Endothelial cell of umbilical vein (primary cell): ENCODE measurements around the gene AIF1L. TPM values are rescaled to one million over a fixed set of nuclear protein-coding genes. Genes with fewer than 3 reads are reported as not detected.

Experiments
- BruUV-seq: library from RNA; stranded (reverse); fragments of 400-500 nt; replicated peaks from 2 replicates; lab custom pipeline; 2021; lab: Mats Ljungman, UMichigan
- CTCF ChIA-PET: fragments of 300-600, 350-600 bp; sonication (Branson Sonifier 250); formaldehyde crosslinking; loops from one replicate; lab custom pipeline; 2021; ENCODE audit warnings: antibody characterized with exemption, inconsistent platforms; lab: Charles Lee
- POLR2A ChIA-PET: fragments of 300-600, 350-600 bp; sonication (Branson Sonifier 250); formaldehyde crosslinking; loops from one replicate; lab custom pipeline; 2021; ENCODE audit warnings: antibody characterized with exemption, inconsistent platforms; lab: Charles Lee
- DNase-seq: peaks from one replicate; pipeline ENCODE4 v3.0.0-alpha.2; 2011; ENCODE audit warnings: low read depth, low spot score
- FAIRE-seq: peaks from 2 replicates; lab custom pipeline; 2011; peaks lifted over from hg19 to GRCh38; lab: Jason Lieb, UNC
- H2AFZ ChIP-seq: 2 replicates; pipeline ENCODE4 v1.6.0; 2012; ENCODE audit warnings: low read depth, low read length, control low read depth, inconsistent platforms
- H3K27ac ChIP-seq: 2 replicates; pipeline ENCODE4 v1.5.1; 2011; ENCODE audit warnings: low read depth, mild to moderate bottlenecking, control low read depth, low read length, moderate library complexity; ENCODE audit not compliant: insufficient read depth
- H3K27me3 ChIP-seq, 2 experiments: 2 replicates each; pipeline versions ENCODE4 v1.6.0 to v1.6.1; 2011; ENCODE audit warnings: low read length in 2 of 2, mixed read lengths in 1 of 2; ENCODE audit not compliant: control insufficient read depth in 2 of 2, insufficient read depth in 2 of 2
- H3K36me3 ChIP-seq, 2 experiments: 2 replicates in 1 of 2; 3 replicates in 1 of 2; pipeline ENCODE4 v1.5.1; 2011; ENCODE audit warnings: low read length in 2 of 2, mild to moderate bottlenecking in 1 of 2, moderate library complexity in 1 of 2; ENCODE audit not compliant: control insufficient read depth in 2 of 2, insufficient read depth in 2 of 2; ENCODE audit errors: extremely low read depth in 1 of 2
- H3K4me1 ChIP-seq: 3 replicates; pipeline ENCODE4 v1.5.1; 2011; ENCODE audit warnings: mild to moderate bottlenecking, low read length; ENCODE audit not compliant: control insufficient read depth, insufficient read depth; ENCODE audit errors: extremely low read depth
- H3K4me2 ChIP-seq: 2 replicates; pipeline ENCODE4 v1.6.1; 2011; ENCODE audit warnings: low read length, control low read depth, mixed read lengths; ENCODE audit not compliant: insufficient read depth
- H3K4me3 ChIP-seq, 3 experiments: fragments of 200-600 bp in 1 of 3; sonication (generic), shearing (Covaris generic) in 1 of 3; replicated peaks in 1 of 3; 2 replicates each; pipeline ENCODE4 v1.5.1; 2011 to 2016; ENCODE audit warnings: control low read depth in 3 of 3, low read length in 3 of 3, mild to moderate bottlenecking in 2 of 3, inconsistent platforms in 1 of 3, low read depth in 1 of 3, moderate library complexity in 1 of 3; ENCODE audit not compliant: insufficient read depth in 1 of 3
- H3K79me2 ChIP-seq: 2 replicates; pipeline ENCODE4 v1.6.0; 2012; ENCODE audit warnings: low read length, inconsistent platforms; ENCODE audit not compliant: control insufficient read depth, insufficient read depth
- H3K9ac ChIP-seq: replicated peaks from 2 replicates; pipeline ENCODE3; 2011; ENCODE audit warnings: low read length, control low read depth; ENCODE audit not compliant: insufficient read depth; ENCODE audit errors: extremely low read depth
- H3K9me1 ChIP-seq: replicated peaks from 3 replicates; pipeline ENCODE4 v1.6.0; 2011; ENCODE audit warnings: mild to moderate bottlenecking, low read length; ENCODE audit not compliant: control insufficient read depth, insufficient read depth; ENCODE audit errors: extremely low read depth
- H3K9me3 ChIP-seq: replicated peaks from 2 replicates; pipeline ENCODE4 v1.5.1; 2012; ENCODE audit warnings: low read length, inconsistent platforms; ENCODE audit not compliant: control insufficient read depth, insufficient read depth
- H4K20me1 ChIP-seq: replicated peaks from 2 replicates; pipeline ENCODE3; 2011; ENCODE audit warnings: mild to moderate bottlenecking, low read length; ENCODE audit not compliant: control insufficient read depth, insufficient read depth; ENCODE audit errors: extremely low read depth
- CTCF ChIP-seq, 2 donors: IDR thresholded peaks; 1 replicate in 1 of 2; 2 replicates in 1 of 2; pipeline ENCODE4 v1.5.1; 2011; ENCODE audit warnings: low read length in 2 of 2, mild to moderate bottlenecking in 2 of 2, moderate library complexity in 2 of 2, control low read depth in 1 of 2, inconsistent platforms in 1 of 2, low read depth in 1 of 2; ENCODE audit not compliant: insufficient read depth in 1 of 2; ENCODE audit errors: extremely low read depth in 1 of 2
- EZH2 ChIP-seq: IDR thresholded peaks from 2 replicates; pipeline ENCODE4 v1.6.1; 2012; ENCODE audit warnings: borderline replicate concordance, low read depth, mild to moderate bottlenecking, moderate library complexity, low read length, inconsistent platforms; ENCODE audit not compliant: severe bottlenecking
- FOS ChIP-seq: IDR thresholded peaks from 2 replicates; pipeline ENCODE4 v1.6.1; 2011; ENCODE audit warnings: mild to moderate bottlenecking, low read length, moderate library complexity, borderline replicate concordance; ENCODE audit not compliant: insufficient read depth
- GATA2 ChIP-seq: IDR thresholded peaks from 2 replicates; pipeline ENCODE4 v1.7.0; 2011; ENCODE audit warnings: low read depth, mild to moderate bottlenecking, moderate library complexity, mixed read lengths, low read length; ENCODE audit not compliant: insufficient read length, insufficient read depth
- JUN ChIP-seq: IDR thresholded peaks from 2 replicates; pipeline ENCODE4 v1.6.1; 2011; ENCODE audit warnings: borderline replicate concordance, low read depth; ENCODE audit not compliant: insufficient read length, insufficient read depth
- MAX ChIP-seq: IDR thresholded peaks from 2 replicates; pipeline ENCODE4 v1.6.1; 2011; ENCODE audit not compliant: insufficient read depth, insufficient read length
- MYC ChIP-seq: IDR thresholded peaks from one replicate; pipeline ENCODE4 v1.6.1; 2011; ENCODE audit warnings: mild to moderate bottlenecking, low read depth, low read length
- POLR2A ChIP-seq: IDR thresholded peaks from 2 replicates; pipeline ENCODE4 v1.6.1; 2012; ENCODE audit warnings: low read depth, mild to moderate bottlenecking, control low read depth, low read length
- POLR2AphosphoS5 ChIP-seq: IDR thresholded peaks from 2 replicates; pipeline ENCODE4 v1.6.1; 2012; ENCODE audit warnings: low read depth, mild to moderate bottlenecking, control low read depth, low read length, moderate library complexity; ENCODE audit not compliant: insufficient read depth
- dilution Hi-C: fragments of 300-500 bp; cut with MboI; formaldehyde crosslinking; loops from one replicate; pipeline ENCODE4 v1.15.0; 2019; ENCODE audit warnings: low sequenced_read_pairs; ENCODE audit not compliant: extremely low pct_ligation_motif_present
- intact Hi-C: fragments of 100-400 bp; cut with micrococcal nuclease; formaldehyde crosslinking; loops from one replicate; pipeline ENCODE4 v1.10.0; 2022
- polyA plus RNA-seq, 4 experiments: library from polyadenylated mRNA; depleted of rRNA in 3 of 4; stranded (reverse) in 3 of 4; unstranded in 1 of 4; fragments of >200 nt; gene quantifications; 2 replicates each; pipeline versions ENCODE4 v1.2.1 to v1.2.3, GENCODE V29; 2011 to 2012; ENCODE audit warnings: missing spikeins in 1 of 4
- total RNA-seq: library from RNA; stranded (reverse); gene quantifications from 2 replicates; pipeline ENCODE4 v1.2.3, GENCODE V29; 2021

AIF1L gene
- total and polyA plus RNA-seq, 2 donors (not counting 3 experiments of a cell fraction or from before 2014, with no cell fraction given): 17.8 to 39.7 TPM

GRCh38 chr9:131090025-131090787, 6.1 kb upstream of the AIF1L start:
- no peak overlapping the region for H3K4me2 ChIP-seq
- POLR2A ChIA-PET: no interaction called here
- H3K36me3 ChIP-seq: no peaks in the 10 kb centered on the region
- H4K20me1 ChIP-seq: no peaks in the 10 kb centered on the region
- no peak overlapping the region for H3K4me3 ChIP-seq
- no peak overlapping the region for H3K9ac ChIP-seq
- no peak overlapping the region for H3K27ac ChIP-seq
- H3K27me3 ChIP-seq: peaks cover 2 to 3% of the 10 kb centered on the region in 2 experiments
- H3K79me2 ChIP-seq: no peaks in the 10 kb centered on the region
- H2AFZ ChIP-seq: no peak overlapping the region
- TF ChIP-seq MAX (no peak), POLR2A (no peak), MYC (no peak), CTCF (IDR thresholded peaks at IDR 0.05; ENCODE audit: extremely low read depth in 1 of 2, insufficient read depth in 1 of 2, low read depth in 1 of 2, low read length in 2 of 2) (no peak), JUN (no peak), GATA2 (no peak), POLR2AphosphoS5 (no peak), EZH2 (no peak), FOS (no peak)
- dilution Hi-C loops: no loop called here
- CTCF ChIA-PET: no interaction called here
- no peaks in the 10 kb centered on the region for H3K4me1 ChIP-seq
- no peak for DNase-seq
- H3K9me1 ChIP-seq: no peaks in the 10 kb centered on the region
- no TSS peak for BruUV-seq
- H3K9me3 ChIP-seq: no peaks in the 10 kb centered on the region
- FAIRE-seq: no peak
- intact Hi-C loops: no loop called here
